Small intestine (tissue), 7 donors: ENCODE measurements around the gene EPS8L2. TPM values are rescaled to one million over a fixed set of nuclear protein-coding genes. Genes with fewer than 3 reads are reported as not detected.

ENCODE experiments used
- DNase-seq, 2 donors: peaks; one replicate each; pipeline versions ENCODE4 v3.0.0 to v3.0.0-alpha.2; 2013
- FAIRE-seq: peaks from 2 replicates; lab custom pipeline; 2012; peaks lifted over from hg19 to GRCh38; lab: Jason Lieb, UNC
- H3K27ac ChIP-seq, 3 donors: one replicate each; pipeline ENCODE4 v1.5.1; 2013; ENCODE audit warnings: low read length in 2 of 3, mild to moderate bottlenecking in 2 of 3, control low read depth in 1 of 3, inconsistent platforms in 1 of 3, low read depth in 1 of 3, moderate library complexity in 1 of 3
- H3K27me3 ChIP-seq, 3 donors: one replicate each; pipeline ENCODE4 v1.6.1; 2013; ENCODE audit warnings: low read length in 3 of 3, inconsistent platforms in 1 of 3; ENCODE audit not compliant: control insufficient read depth in 3 of 3, insufficient read depth in 3 of 3
- H3K36me3 ChIP-seq, 3 donors: one replicate each; pipeline ENCODE4 v1.6.1; 2013; ENCODE audit warnings: low read length in 3 of 3, inconsistent platforms in 1 of 3, low read depth in 1 of 3, mild to moderate bottlenecking in 1 of 3, moderate library complexity in 1 of 3; ENCODE audit not compliant: control insufficient read depth in 3 of 3, insufficient read depth in 2 of 3
- H3K4me1 ChIP-seq, 3 donors: one replicate each; pipeline ENCODE4 v1.6.1; 2013; ENCODE audit warnings: low read length in 2 of 3, inconsistent platforms in 1 of 3, low read depth in 1 of 3, mild to moderate bottlenecking in 1 of 3, moderate library complexity in 1 of 3; ENCODE audit not compliant: control insufficient read depth in 3 of 3, insufficient read depth in 2 of 3
- H3K4me3 ChIP-seq, 3 donors: one replicate each; pipeline ENCODE4 v1.5.1; 2013; ENCODE audit warnings: low read length in 3 of 3, control low read depth in 1 of 3, inconsistent platforms in 1 of 3, low read depth in 1 of 3, mild to moderate bottlenecking in 1 of 3, moderate library complexity in 1 of 3
- H3K9me3 ChIP-seq, 2 donors: one replicate each; pipeline ENCODE4 v1.6.1; 2013; ENCODE audit warnings: low read depth in 1 of 2, low read length in 1 of 2; ENCODE audit not compliant: control insufficient read depth in 2 of 2, insufficient read depth in 1 of 2
- WGBS, 3 donors: extraction: QIAGEN DNeasy Blood & Tissue Kit; methylation state at CpG; one replicate each; pipeline ENCODE4 v1.1.7; 2013; 5-methylcytosine and 5-hydroxymethylcytosine counted together
- polyA plus RNA-seq, 4 donors: library from polyadenylated mRNA; stranded (reverse) in 3 of 4; unstranded in 1 of 4; fragments of 200-250 nt in 3 of 4; fragments of 120-200 nt in 1 of 4; gene quantifications; one replicate each; pipeline versions ENCODE4 v1.2.1 to v1.2.3, GENCODE V29; 2013
- donor health status: healthy with polysubstance abuse.
- donor health status: control.
- donor health status: control.
- donor health status: Bipolar disorder and iron deficiency.
- donor health status: healthy.

Gene EPS8L2
- polyA plus RNA-seq, 4 donors = 90.2 to 1,255 (median 670) TPM

GRCh38 chr11:742156-742546 lies 36.1 kb downstream of the EPS8L2 start:
- FAIRE-seq (no peak), DNase-seq (peak in 1 of 2 donors; percentile 67)
- no peak overlapping the region for H3K27ac ChIP-seq
- no peaks in the 10 kb centered on the region for H3K36me3 ChIP-seq
- H3K4me1 ChIP-seq = peaks cover 0 to 8% (median 0%) of the 10 kb centered on the region in 3 donors
- WGBS, 3 donors = 26 to 71% (median 46%) methylated on average over 3 of the region's 3 CpGs
- no peaks in the 10 kb centered on the region for H3K9me3 ChIP-seq
- H3K4me3 ChIP-seq = no peak overlapping the region
- H3K27me3 ChIP-seq = peaks cover 0 to 3% (median 0%) of the 10 kb centered on the region in 3 donors

- 94 to 96% (median 95%) methylated on average over 4 of the region's 4 CpGs for WGBS, 3 donors
- H3K27me3 ChIP-seq = no peaks in the 10 kb centered on the region
- H3K36me3 ChIP-seq = no peaks in the 10 kb centered on the region
- H3K4me3 ChIP-seq = no peak overlapping the region
- no peaks in the 10 kb centered on the region for H3K9me3 ChIP-seq
- H3K27ac ChIP-seq = no peak overlapping the region
- FAIRE-seq (no peak), DNase-seq (no peak)
- H3K4me1 ChIP-seq = peaks cover 0 to 3% (median 0%) of the 10 kb centered on the region in 3 donors
Measured at GRCh38 chr11:742571-743201, 36.7 kb downstream of the EPS8L2 start.

DNA sequence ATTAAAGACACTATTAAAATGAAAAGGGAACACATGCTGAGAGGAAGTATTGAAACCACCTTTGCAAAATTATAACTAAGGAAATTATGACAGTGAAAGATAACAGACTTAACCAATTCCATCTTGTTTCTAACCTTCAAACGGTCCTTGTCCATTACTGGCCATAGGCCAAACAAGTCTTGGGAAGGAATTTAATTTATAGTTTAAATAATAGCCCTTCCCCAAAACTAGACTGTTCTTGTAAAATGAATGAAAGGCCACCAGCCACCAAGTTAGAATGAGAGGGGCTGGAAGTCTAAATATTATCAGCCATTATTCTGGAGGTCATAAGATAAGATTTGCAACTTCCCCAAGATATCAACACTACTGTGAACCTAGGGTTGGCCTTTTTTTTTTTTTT lies 39.4 kb downstream of the EPS8L2 start:
- H3K27ac ChIP-seq = no peak overlapping the region
- no peaks in the 10 kb centered on the region for H3K9me3 ChIP-seq
- no peaks in the 10 kb centered on the region for H3K36me3 ChIP-seq
- DNase-seq (no peak), FAIRE-seq (no peak)
- no peaks in the 10 kb centered on the region for H3K27me3 ChIP-seq
- WGBS, 3 donors = 10 to 30% (median 25%) methylated on average over 1 of the region's 1 CpG
- no peak overlapping the region for H3K4me3 ChIP-seq
- H3K4me1 ChIP-seq = peaks cover 5 to 11% (median 6%) of the 10 kb centered on the region in 3 donors

DNA sequence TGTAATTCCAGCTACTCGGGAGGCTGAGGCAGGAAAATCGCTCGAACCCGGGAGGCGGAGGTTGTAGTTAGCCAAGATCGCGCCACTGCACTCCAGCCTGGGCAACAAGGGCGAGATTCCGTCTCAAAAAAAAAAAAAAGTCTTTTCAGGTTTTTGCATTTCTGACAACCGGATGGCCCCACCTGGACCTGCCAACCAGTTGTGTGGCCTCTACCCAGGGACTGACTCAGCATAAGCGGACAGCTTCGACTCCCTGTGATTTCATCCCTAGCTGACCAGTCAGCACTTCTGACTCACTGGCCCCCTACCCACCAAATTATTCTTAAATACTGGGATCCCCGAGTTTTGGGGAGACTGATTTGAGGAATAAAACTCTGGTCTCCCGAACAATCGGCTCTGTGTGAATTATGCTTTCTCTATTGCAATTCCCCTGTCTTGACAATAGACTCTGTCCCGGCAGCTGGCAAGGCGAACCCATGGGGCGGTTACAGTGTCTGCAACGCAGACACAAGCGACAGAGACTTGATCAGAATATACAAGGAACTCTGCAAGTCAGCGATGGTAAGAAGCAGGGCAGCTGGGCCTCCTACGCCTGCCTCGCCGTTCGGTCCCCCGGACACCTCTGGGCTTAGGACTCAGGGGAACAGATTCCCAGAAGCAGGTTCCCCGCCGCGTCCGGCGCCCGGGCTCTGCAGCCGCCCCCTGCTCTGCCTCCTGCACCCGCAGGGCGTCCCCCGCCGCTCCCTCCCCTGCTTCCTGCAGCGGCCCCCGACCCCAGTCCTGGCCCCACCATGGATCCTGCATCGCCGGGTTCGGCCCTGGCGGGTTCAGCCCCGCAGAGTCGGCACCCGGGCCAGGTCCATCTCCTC lies 40.5 kb downstream of the EPS8L2 start:
- DNase-seq (peak in 1 of 2 donors; percentile 42), FAIRE-seq (no peak)
- 26 to 32% (median 27%) methylated on average over 41 to 46 of the region's 46 CpGs for WGBS, 3 donors
- peak overlapping the region; percentile 66 to 77 (median 76) for H3K27ac ChIP-seq
- no peaks in the 10 kb centered on the region for H3K9me3 ChIP-seq
- peaks cover 0 to 5% (median 0%) of the 10 kb centered on the region in 3 donors for H3K36me3 ChIP-seq
- H3K4me1 ChIP-seq = peaks cover 5 to 11% (median 6%) of the 10 kb centered on the region in 3 donors
- no peaks in the 10 kb centered on the region for H3K27me3 ChIP-seq
- H3K4me3 ChIP-seq = peak overlapping the region; percentile 64 to 98 (median 86)

GRCh38 chr11:747158-748006 lies 41.4 kb downstream of the EPS8L2 start, which contains the start of gene TALDO1:
Gene TALDO1, plus strand, starts transcription at chr11:747464. Its CDS starts 18 bp downstream, at chr11:747482.
- 0% methylated on average over 74 to 112 of the region's 112 CpGs for WGBS, 3 donors
- Histone ChIP-seq H3K36me3 (peaks cover 0 to 7% (median 0%) of the 10 kb centered on the region in 3 donors), H3K27ac (peak within 1 kb of the TSS; percentile 66 to 87 (median 77)), H3K4me1 (peaks cover 5 to 11% (median 6%) of the 10 kb centered on the region in 3 donors), H3K9me3 (no peaks in the 10 kb centered on the region), H3K4me3 (peak within 1 kb of the TSS; percentile 64 to 98 (median 86)), H3K27me3 (no peaks in the 10 kb centered on the region)
- peak; percentile 88 to 96 for DNase-seq
- FAIRE-seq = no peak

DNA sequence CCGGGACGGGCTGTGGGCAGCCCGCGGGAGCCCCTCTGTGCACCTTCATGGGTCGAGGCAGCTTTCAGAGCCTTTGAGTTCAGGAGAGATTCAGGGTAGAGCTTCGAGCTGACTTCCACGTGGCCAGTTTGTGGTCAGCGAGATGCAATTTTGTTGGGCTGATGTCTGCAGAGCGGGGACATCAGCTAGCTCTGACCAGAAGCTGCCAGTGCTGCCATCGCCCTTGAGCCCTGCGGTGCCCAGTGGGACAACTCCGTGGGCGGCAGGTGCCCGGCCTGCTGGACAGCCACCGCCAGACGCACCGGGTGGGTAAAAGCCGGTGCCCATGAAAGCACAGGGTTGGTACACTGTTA lies 42.0 kb downstream of the EPS8L2 start:
- FAIRE-seq (no peak), DNase-seq (peak in 1 of 2 donors; percentile 27)
- Histone ChIP-seq H3K4me3 (peak overlapping the region; percentile 64 to 98 (median 86)), H3K4me1 (peaks cover 5 to 11% (median 6%) of the 10 kb centered on the region in 3 donors), H3K27me3 (no peaks in the 10 kb centered on the region), H3K9me3 (no peaks in the 10 kb centered on the region), H3K27ac (peak overlapping the region in 1 of 3 donors; percentile 87), H3K36me3 (peaks cover 0 to 11% (median 0%) of the 10 kb centered on the region in 3 donors)
- 0 to 5% (median 1%) methylated on average over 18 of the region's 18 CpGs for WGBS, 3 donors

DNA sequence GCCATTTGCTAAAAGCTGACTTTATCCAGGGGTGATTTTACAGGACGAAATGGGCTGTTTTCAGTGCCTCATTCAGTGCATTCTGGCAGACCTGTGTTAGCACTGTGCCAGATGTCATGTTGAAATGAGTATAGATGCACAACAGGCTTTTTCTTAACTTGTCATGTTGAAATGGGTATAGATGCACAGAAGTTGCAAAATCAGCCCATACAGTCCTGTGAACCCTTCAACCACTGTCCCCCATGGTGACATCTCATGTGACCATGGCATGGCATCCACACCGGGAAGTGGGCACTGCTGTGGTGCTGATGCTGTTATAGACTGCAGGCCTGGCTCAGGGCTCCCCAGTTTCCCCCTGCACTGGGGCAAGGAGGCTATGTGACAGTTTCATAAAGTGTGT lies 43.7 kb downstream of the EPS8L2 start:
- Histone ChIP-seq H3K4me3 (no peak overlapping the region), H3K36me3 (peaks cover 0 to 14% (median 0%) of the 10 kb centered on the region in 3 donors), H3K27ac (no peak overlapping the region), H3K27me3 (no peaks in the 10 kb centered on the region), H3K4me1 (peaks cover 5 to 11% (median 6%) of the 10 kb centered on the region in 3 donors), H3K9me3 (no peaks in the 10 kb centered on the region)
- DNase-seq (no peak), FAIRE-seq (no peak)
- 61 to 85% (median 78%) methylated on average over 2 of the region's 2 CpGs for WGBS, 3 donors

DNA sequence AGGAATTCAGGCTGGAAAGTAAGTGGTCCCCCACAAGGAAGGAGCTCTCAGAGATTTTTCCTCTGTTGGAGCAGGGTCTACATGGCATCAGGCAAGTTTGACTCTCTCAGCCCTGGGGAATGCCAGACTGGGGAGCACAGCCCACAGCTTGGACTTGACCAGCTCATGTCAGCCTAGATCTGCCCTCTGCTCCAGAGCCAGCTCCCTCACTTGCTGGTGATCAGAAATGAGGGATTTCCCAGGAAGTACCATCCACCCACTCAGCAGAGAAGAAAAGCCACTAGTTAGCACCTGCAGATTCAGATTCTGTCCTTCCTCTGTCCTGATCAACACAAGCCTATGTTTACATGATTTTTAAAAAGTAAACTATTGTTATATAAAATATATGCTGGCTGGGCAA lies 54.2 kb downstream of the EPS8L2 start:
- Histone ChIP-seq H3K27me3 (no peaks in the 10 kb centered on the region), H3K36me3 (peaks cover 12 to 91% (median 21%) of the 10 kb centered on the region in 3 donors), H3K9me3 (no peaks in the 10 kb centered on the region), H3K27ac (no peak overlapping the region), H3K4me3 (no peak overlapping the region), H3K4me1 (peaks cover 0 to 12% (median 0%) of the 10 kb centered on the region in 3 donors)
- DNase-seq = no peak
- no peak for FAIRE-seq
